Hepatic stellate cell (primary cell): ENCODE data around the gene CD247.

Source experiments
- DNase-seq: peaks from one replicate; pipeline ENCODE4 v3.0.0; 2011; ENCODE audit warnings: low spot score

The CD247 gene

GRCh38 chr1:167463080-167463479 is 55.2 kb downstream of the CD247 start:
- no peak for DNase-seq

GRCh38 chr1:167462341-167462740 is 56.0 kb downstream of the CD247 start:
- no peak for DNase-seq

GRCh38 chr1:167460836-167461235 is 57.5 kb downstream of the CD247 start:
- no peak for DNase-seq

DNA sequence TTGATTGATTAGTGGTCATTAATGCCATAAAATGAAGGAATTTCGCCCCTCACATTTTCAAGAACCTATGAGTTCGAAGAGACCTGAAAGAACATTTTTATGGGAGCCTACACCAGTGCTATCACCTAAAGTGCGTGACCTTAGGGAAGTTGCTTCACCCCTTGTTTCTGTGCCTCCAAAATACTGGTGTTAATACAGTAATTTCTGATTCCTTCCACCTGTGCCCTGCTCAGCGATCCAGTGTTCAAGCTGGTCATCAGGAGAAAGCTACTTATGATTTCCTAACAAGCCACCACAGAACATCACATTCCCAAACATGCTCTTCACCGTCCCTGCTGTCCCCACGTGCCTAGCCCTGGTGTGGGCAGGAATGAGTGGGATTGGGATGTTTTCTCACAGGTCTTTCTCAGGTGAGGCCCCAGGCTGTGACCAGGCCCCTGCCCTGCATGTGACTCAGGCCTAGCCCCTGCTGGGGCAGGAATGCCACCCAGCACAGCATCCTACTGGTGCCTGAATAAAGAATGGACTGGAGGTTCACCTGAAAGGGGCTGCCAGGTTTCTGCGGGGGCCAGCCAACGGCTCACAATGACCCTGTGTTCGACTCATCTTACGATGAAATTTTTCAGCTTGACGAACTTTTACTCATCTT is 60.3 kb downstream of the CD247 start:
- DNase-seq: no peak

DNA sequence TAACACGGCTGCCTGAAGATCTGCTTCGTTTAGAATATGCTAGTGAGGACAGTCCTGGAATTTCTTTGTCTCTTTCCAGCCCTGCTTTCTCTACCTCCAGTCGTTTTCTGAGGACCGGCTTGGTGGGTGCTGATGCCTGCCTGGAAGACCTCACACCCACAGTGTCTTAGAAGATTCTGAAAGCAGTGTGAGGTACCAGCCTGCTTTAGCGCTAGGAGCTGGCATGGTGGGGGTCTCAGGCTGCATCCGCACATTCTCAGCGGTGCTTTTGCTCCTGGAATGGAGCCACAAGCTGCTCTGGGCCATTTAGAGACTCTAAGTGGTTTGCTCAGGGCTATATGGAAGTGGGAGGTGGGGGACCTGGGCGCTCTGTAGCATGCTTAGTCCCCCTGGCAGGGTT is 61.4 kb downstream of the CD247 start:
- no peak for DNase-seq

DNA sequence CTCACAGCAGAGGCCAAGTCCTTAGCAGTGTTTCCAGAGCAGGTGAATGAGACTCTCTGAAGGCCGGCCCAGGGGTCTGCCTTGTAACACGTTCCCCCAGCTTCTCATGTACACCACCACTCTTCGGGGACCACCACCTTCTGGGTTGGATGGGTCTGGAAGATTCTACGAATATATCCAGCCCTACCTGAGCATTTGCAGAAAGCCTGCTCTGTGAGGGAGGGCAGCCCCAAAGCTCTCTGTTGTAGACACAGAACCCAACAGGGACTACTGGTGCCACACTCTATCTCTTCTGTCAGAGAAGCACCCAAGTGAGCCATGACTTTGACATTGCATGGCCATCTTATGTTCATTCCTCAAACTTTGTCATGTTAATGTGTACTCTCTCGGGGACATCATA is 61.8 kb downstream of the CD247 start:
- DNase-seq: no peak

DNA sequence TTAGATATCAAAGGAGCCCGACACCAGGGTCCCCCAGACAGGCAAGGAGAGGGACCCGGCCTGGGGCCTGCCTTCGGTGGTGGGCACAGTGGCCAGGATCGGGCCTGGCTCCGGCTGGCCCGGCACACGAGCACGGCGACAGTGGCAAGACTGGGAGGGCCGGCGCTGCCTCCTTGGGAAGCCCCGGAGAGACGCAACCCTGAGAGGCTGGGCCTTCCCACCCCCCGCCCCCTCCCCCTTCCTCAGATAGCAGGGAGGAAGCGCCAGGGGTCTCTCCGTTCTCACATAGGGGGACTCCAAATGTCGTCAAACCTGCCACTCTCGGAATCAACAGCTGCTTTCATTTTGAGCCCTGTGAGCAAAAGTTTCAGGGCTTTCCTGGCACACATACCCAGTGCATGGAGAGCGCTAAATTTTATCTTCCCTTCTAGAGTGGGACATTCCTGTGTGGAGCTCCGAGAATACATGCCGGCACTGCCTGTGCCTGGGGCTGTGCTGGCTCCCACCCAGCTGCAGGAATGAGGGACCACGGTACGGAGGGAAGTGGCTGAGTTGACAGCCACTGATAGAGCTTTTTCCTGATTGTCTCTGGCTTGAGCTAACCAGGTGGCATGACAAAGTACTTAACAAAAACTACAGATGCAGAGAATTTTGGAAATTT is 62.4 kb downstream of the CD247 start:
- peak; percentile 31 for DNase-seq

- peak; percentile 55 for DNase-seq
Observed at GRCh38 chr1:167454894-167455785, 63.2 kb downstream of the CD247 start.

DNA sequence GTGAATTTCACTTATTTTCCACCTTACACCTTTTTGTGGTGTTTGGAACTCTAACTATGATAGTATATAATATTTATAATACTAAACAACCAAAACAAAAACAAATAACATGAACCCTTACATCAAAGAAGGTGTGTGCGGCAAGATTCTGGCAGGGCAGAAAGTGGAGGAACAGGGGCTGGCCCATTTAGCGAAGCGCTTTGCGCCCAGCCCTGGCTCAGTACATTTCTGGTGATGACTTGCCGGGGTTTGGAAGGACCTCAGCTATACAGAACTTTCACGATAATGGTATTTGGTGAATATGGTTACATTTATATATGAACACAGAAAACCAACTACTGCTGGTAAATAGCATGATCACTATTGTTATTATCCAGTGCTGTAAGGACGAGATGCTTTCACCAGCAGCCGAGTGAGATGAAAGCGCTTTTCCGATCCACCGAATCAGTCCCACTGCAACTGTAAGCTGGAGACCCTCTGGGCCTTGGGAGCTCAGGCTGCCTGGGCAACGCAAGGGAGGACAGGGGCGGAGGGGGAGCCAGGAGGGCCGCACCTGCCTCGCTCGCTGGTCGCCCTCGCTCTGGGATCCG is 63.9 kb downstream of the CD247 start:
- DNase-seq: no peak

DNA sequence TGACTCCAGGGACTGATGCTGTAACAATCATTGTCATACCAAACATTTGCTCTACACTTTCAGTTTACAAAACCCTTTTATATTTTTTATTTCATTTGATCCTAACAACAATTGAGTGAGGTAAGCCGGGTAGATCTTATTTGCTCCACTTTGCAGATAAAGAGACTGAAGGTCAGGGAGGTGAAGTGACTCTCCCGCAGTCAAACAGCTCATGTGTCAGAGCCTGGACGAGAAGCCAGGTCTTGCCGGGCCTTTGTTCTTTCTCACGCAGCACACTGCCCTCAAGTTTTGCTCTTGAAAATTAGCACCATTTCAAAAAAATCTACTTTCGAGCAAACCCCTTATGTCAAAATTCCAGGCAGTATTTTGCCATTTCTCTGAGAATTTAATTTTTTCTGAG is 65.2 kb downstream of the CD247 start:
- DNase-seq: no peak

DNA sequence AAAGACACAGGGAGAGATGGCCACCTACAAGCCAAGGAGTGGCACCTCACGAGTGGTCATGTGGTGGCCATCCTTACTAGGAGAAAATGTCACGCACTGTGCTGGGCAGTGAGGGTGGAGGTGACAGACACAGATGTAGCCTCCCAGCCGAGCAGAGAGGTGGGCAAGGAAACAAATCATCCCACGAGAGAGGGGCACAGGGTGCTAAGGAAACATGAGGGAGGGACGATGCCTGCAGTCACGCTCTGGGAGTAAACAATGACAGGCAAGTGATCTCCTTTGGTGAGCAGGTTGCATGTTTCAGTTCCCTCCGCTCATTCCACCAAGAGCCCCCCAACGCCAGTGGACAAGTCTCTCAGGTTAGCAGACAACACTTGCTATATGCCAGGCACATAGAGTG is 65.8 kb downstream of the CD247 start:
- no peak for DNase-seq

GRCh38 chr1:167450843-167451242 is 67.5 kb downstream of the CD247 start:
- no peak for DNase-seq

GRCh38 chr1:167447521-167448136 is 70.7 kb downstream of the CD247 start:
- no peak for DNase-seq

GRCh38 chr1:167446966-167447365 is 71.4 kb downstream of the CD247 start:
- DNase-seq: no peak

GRCh38 chr1:167443757-167444156 is 74.6 kb downstream of the CD247 start:
- DNase-seq: no peak

GRCh38 chr1:167442854-167443565 is 75.3 kb downstream of the CD247 start:
- DNase-seq: no peak

DNA sequence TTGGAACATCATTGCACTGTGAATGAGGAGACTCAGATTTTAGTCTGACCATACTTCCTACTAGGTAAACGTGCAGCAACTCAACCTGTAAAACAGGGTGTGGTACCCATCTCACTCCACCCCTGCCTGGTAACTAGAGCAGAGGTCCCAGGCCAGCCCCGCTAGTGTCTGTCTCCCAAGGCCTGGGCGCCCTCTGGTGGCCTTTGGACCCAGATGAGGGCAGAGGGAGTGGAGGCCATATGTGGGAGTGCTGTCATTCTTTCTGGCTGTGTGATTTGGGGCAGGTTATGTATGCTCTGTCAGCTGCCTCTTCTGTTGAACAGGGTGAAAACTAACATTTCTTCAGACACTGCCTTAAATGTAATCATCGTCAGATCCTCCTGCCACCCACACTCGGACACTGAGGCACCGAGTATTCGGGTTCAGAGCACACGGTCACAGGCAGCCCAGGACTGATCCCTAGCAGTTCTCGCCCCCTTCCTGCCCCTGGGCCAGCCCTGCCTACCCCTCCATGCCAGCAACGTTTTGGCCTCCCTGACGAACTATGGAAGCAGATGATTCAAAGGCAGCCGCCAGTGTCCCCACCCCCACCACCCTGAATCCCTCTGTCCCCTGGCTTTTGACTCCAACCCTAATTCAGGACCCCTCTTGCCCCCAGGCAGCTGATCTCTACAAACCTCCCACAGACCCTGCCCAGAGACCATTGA is 76.0 kb downstream of the CD247 start:
- DNase-seq: peak; percentile 85

GRCh38 chr1:167441222-167441621 is 77.1 kb downstream of the CD247 start:
- no peak for DNase-seq

DNA sequence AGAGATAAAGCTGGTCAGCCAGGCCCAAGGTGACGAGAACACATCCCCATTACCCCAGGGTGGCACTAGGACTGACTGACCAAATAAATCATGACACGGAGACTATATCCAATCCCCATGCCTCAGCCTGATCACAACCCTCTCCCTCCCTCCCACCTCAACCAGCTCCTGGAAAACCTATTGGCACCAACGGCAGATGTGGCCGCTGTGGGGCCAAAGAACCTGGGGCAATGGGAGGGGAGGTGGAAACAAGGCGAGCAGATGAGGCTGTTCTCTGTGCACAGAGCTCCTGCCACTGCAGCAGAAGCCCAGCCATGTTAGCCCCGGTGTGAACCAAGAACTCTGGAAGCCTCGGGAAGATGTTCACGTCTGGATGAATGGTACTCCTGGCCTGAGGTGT is 77.6 kb downstream of the CD247 start:
- no peak for DNase-seq

DNA sequence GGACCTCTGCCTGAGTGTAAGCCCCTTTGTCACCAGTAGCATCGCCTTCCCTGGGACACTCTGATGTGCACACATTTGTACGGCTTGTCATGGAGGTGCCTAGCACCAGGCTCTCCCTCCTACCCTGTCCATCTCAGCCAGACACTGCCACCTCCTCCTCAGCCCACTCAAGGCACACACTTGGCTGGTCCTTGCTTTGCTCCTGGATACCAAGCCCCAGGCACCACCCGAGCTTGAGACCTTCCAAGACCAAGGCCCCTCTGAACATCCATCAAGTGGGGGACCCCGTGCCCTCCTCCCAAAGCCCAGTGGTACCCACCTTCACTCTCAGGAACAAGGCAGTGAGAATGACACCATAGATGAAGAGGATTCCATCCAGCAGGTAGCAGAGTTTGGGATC is 78.0 kb downstream of the CD247 start:
- DNase-seq: no peak
